NB4 (cell line): Measurements from ENCODE around the gene NOX4.

ENCODE experiments used
- CTCF ChIP-seq: IDR thresholded peaks from one replicate; pipeline ENCODE4 v1.5.1; 2012; ENCODE audit warnings: low read depth, low read length
- POLR2A ChIP-seq: IDR thresholded peaks from 2 replicates; pipeline ENCODE4 v1.6.1; 2011; ENCODE audit warnings: mild to moderate bottlenecking; ENCODE audit not compliant: insufficient read length; ENCODE audit errors: extremely low read depth

GRCh38 chr11:89458716-89459115 is 32.5 kb downstream of the NOX4 start:
- TF ChIP-seq CTCF, result no peak
- TF ChIP-seq POLR2A, result no peak
